GM21447 (cell line): ENCODE results near the gene CBLC.

Source experiments
- ATAC-seq: cut with Tn5 transposase; IDR thresholded peaks from one replicate; pipeline ENCODE4 v1.9.1; 2021; ENCODE audit not compliant: unreplicated experiment

CBLC gene, protein sequence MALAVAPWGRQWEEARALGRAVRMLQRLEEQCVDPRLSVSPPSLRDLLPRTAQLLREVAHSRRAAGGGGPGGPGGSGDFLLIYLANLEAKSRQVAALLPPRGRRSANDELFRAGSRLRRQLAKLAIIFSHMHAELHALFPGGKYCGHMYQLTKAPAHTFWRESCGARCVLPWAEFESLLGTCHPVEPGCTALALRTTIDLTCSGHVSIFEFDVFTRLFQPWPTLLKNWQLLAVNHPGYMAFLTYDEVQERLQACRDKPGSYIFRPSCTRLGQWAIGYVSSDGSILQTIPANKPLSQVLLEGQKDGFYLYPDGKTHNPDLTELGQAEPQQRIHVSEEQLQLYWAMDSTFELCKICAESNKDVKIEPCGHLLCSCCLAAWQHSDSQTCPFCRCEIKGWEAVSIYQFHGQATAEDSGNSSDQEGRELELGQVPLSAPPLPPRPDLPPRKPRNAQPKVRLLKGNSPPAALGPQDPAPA

DNA sequence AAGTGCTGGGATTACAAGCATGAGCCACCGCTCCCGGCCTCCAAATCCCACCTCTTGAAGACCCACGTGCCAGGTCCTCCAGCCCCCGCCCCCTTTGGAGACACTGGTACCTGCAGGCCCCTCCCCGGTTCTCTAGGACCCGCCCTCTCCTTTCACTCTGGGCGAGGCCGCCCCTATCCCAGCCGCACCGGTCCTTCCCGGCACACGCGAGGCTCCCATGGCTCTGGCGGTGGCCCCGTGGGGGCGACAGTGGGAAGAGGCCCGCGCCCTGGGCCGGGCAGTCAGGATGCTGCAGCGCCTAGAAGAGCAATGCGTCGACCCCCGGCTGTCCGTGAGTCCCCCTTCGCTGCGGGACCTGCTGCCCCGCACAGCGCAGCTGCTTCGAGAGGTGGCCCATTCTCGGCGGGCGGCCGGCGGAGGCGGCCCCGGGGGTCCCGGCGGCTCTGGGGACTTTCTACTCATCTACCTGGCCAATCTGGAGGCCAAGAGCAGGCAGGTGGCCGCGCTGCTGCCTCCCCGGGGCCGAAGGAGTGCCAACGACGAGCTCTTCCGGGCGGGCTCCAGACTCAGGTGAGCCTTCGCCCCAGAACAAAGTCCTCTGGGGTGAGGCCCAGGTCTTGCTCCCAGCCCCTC is at the start of gene CBLC:
Gene CBLC, plus strand, starts transcription at position 176 of the 633 bp plus-strand sequence. Its CDS starts 42 bp downstream, at position 218.
- ATAC-seq: no peak

DNA sequence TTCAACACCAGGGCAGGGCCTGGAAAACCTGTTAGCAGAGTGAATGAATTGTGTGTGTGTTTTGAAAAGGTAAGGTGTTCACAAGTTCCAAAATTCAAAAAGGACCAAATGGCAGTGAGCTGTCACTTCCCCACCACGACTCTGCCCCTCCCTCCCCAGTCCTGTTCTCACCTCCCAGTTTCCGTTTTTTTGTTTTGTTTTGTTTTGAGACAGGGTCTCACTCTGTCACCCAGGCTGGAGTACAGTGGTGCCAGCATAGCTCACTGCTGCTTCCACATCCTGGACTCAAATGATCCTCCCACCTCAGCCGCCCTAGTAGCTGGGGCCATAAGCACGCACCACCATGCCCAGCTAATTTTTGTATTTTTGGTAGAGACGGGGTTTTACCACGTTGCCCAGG is 49.5 kb upstream of the CBLC start:
- no peak for ATAC-seq

DNA sequence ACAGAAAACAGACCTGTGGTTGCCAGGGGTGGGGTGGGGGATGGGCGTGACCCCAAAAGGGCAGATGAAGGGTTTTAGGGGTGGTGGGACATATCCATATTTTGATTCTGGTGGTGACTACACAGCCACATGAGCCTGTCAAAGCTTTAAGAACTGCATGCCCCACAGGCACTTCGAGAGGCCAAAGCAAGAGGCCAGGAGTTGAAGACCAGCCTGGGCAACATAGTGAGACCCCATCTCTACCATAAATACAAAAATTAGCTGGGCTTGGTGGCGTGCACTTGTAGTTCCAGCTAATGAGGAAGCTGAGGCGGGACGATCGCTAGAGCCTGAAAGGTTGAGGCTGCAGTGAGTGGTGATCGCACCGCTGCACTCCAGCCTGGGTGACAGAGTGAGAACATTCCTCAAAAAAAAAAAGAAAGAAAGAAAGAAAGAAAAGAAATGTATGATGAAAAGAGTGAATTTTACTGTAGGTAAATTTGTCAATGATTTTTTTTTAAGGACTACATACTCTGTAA is 48.1 kb upstream of the CBLC start:
- ATAC-seq: no peak

DNA sequence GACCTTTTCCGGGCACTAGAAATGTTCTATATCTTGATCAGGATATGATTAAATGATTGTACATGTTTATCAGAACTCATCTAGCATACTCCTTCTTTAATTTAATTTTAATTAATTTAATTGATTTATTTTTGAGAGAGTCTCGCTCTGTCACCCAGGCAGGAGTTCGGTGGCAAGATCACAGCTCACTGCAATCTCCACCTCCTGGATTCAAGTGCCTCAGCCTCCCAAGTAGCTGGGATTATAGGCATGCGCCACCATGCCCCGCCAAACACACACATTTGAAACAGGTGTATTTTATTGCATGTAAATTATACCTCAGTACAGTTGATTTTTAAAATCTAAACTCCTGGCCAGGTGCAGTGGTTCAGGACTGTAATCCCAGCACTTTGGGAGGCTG is 46.6 kb upstream of the CBLC start:
- no peak for ATAC-seq

DNA sequence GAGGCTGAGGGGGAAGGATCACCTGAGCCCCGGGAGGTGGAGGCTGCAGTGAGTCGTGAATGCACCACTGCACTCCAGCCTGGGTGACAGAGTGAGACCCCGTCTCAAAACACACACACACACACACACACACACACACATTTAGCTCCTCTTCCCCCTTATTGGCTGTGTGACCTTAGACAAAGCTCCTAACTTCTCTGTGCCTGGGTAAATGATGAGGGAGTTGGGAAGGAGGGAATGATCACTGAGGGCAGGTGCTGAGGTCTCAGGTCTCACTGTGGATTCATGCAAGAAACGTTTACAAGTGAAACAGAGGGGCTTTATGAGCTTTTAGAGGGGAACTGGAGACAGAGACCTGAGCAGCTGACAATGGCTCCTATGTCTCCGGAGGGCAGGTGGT is 46.1 kb upstream of the CBLC start:
- no peak for ATAC-seq

DNA sequence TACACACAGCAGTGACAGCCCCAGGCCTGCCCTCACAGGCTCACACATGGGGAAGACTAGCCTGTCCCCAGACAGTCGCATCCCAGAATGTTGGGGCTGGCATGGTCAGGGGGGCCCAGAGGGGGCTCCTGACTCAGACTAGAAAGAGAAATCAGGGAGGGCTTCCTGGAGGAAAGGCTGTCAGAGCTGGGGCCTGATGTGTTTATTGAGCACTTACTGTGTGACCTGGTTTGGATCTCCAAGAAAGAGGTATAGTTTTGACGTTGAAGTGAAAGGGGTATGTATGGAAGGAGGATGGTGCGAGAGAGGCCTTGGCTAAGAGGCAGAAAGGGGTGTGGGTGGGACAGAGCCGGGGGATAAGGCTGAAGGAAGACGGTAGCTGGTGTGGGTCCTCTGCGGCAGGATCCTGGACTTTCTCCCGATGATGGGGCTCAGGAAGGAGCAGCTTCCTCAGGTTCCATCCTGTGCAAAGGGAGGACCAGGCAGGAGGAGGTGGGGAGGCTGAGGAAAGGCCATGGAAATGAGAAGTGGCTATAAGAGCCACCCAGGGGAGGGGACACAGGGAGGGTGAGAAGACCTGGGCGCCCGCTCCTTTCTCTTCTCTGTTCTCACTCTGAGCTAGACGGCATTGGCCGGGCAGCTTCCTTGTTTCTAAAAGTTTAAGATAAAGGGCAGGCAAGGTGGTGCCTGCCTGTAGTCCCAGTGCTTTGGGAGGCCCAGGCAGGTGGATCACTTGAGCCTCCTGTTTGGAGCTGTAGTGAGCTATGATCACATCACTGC is 45.3 kb upstream of the CBLC start:
- ATAC-seq: no peak

DNA sequence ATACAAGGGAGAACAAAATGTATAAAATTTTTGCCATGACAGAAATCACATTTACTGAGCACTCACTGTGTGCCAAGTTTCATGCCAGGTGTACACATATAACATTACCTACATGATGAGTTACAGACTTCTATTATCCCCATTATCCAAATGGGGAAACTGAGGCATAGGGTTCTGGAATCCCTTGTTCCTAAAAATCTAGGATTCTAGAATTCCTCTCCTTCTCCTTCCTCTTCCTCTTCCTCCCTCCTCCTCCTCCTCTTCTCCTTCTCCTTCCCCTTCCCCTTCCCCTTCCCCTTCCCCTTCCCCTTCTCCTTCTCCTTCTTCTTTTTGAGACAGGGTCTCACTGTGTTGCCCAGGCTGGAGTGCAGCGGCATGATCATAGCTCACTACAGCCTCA is 43.3 kb upstream of the CBLC start:
- no peak for ATAC-seq

DNA sequence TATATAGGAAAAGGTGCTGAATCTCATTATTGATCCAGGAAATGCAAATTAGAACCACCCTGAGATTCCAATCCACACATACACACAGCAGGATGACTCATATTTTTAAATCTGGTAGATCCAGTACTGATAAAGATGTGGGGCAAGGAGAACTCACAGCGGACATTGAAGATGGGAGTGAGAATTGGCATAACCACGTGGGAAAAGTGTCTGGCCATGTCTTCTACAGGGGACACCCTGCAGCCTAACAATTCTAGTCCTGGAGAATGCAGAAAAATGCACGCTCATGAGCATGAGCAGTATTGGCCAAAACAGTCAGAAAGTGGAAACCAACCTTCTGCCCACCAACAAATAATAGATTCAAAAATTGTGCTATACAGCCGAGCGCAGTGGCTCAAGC is 42.7 kb upstream of the CBLC start:
- no peak for ATAC-seq

DNA sequence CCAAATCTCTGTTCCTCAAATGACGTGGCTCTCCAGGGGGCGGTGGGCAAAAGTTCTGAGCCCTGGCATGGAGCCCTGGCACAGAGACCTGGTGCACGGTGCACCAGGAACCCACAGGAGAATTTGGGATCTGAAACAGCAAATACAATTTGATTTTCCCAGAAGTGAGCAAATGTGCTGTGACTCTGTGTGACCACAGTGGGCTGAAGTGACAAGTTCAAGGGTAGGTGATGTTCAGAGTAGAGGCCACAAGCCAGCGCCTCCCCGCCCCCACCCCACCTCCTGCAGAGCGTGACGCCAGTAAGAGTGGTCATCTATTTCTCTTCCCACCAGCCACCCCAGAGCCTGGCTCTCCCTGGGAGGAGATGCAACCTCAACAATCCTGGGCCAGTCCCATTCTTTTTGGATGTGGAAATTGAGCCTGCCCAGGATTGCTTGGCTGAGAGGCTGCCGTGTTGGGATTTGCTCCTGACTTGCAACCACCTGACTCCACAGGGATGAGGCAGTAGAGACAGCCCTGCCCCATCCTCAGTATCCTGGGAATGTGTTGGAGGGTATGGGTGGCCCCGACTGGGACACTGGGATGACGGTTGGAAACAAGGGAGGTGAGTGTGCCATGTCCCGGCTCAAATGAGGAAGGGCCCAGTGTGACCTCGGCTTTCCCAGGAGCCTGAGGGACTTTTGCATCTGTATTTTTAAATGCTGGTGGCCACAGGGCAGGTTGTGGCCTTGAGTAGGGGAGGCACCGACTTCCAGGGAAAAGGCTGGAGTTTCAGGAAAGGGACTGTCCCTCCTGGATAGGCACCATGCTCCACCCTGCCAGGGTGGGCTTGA is 40.2 kb upstream of the CBLC start:
- ATAC-seq: no peak

DNA sequence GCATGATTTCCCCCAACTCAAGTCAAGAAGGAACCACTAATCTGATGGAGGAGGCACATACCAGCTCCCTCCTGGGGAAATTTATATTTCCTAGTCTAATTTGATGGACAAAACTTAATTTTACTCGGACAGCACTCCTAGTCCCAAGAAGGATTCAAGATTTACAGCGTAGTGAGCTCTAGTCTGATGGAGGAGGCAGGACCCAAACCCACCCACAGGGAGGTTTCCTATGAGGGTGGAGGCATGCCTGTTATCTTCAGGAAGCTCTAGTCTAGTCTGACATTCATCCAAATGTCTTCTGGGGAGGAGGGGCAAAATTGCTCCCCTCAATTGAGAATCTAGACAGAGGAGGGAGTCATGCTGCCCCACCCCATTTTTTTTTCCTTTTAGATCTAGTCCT is 39.6 kb upstream of the CBLC start:
- no peak for ATAC-seq

DNA sequence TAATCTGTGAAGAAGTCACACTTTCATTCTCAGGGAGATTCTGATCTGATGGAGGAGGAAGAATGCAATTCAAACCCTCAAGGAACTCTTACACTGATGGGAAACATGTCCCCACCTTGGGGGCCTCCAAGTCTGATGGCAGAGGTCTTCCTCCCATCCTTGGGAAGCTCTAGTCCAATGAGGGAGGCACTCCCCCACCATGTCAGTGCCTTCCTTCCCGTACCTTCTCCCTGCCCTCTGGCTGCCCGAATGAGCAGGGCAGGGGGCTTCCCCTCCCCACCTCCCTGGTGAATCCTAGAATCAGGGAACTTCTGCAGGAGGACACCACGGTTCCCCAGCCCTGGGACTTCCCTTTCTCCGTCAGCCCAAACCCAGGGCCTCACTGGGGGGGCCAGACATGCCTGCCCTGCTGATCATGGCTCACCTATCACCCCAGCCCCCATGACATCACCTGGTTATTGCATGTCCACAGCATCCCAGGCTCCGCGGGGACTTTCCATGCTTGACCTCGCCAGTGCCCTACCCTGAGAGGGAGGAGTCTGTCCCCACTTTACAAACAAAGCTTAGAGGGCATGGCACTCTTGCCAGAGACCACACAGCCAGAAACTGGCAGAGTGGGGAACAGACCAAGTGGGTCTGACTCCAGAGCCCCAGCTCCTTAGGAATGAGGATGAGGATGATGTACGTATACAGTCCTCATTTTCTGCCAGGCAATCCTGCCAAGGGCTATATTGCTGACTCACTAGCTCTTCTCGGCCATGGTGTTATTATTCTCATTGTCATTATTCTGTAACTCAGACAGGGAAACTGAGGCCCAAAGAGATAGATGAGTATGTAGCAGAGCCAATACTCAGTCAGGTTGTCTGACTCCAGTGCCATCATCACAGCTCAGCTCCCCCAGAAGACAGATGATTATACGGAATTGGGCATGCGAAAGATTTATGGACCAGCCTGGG is 38.8 kb upstream of the CBLC start:
- no peak for ATAC-seq

DNA sequence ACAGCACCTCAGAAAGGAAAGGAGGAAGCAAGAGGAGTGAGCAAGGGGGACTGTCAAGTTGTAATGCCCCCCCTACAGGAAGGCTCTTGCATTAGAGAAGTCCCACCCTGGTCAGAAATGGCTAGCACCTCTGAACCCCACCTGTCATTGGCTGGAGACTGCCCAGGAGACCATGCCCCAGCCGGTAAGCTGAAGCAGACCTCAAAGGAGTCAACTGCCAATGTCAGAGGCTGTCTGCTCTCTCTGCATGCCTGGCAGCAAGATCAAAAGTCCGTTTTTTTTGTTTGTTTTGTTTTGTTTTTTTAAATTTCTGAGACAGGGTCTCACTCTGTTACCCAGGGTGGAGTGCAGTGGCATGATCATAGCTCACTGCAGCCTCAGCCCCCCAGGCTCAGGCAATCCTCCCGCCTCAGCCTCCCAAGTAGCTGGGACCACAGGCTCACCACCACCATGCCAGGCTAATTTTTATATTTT is 37.3 kb upstream of the CBLC start:
- ATAC-seq: no peak

DNA sequence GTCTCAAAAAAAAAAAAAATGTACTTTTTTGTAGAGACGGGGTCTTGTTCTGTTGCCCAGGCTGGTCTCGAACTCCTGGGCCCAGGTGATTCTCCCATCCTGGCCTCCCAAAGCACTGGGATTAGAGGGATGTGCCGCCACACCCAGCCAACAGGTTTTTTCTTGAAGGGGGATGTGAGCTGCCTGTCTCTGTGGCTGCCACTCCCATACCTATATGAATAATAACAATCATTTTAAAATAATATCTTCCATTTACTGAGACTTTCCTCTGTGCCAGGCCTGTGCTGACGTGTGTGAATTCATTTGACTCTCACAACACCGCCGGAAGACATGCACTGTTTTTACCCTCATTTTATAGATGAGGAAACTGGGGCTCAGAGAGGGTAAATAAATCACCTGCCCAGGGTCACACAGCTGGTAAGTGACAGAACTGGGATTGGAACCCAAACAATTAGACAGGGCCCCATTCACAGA is 36.4 kb upstream of the CBLC start:
- no peak for ATAC-seq

DNA sequence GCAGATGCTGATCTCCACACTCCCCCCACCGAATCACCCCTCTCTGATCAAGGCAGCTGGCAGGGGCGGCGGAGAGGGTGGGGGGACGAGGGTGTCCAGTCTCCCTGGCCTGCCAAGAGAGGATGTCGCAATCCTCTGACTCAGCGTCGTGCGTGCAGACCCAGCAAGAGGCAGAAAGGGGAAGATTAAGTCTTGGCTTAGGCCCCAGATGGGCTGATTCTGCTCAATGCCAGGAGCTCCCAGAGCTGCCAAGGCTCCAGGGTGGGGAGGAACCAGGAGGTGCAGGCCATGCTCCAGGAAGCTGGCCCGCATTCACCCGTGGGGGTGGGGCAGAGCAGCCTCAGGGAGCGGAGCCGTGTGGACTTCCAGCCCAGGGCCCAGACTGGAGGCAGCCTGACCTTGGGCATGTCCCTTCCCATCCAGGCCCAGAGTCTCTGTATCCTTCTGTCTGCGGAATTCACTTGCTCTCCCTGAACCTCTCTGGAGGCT is 35.8 kb upstream of the CBLC start:
- ATAC-seq: no peak

DNA sequence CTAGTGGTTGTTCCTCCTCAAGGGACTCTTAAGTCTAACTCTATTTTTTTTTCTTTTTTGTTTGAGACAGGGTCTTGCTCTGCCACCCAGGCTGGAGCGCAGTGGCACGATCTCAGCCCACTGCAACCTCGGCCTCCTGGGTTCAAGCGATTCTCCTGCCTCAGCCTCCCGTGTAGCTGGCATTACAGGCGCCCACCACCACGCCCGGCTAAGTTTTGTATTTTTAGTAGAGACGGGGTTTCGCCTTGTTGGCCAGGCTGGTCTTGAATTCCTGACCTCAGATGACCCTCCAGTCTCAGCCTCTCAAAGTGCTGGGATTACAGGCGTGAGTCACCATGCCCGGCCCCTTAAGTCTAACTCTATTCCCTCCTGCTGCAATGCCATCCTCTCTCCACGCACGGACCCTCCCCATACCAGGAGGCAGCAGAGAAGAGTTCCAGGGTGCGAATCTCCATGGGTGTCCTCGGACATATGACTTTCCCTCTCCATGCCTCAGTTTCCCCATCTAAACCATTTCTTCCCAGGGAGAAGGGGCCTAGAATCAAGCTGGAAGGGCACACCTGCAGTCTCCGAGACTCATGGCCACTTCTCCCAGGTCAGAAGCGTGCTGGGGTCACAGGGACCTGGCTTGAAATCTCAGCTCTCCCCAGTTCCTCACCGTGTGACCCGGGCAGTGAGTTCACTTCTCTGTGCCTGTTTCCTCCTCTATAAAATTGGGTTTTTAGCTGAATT is 35.2 kb upstream of the CBLC start:
- ATAC-seq: no peak

DNA sequence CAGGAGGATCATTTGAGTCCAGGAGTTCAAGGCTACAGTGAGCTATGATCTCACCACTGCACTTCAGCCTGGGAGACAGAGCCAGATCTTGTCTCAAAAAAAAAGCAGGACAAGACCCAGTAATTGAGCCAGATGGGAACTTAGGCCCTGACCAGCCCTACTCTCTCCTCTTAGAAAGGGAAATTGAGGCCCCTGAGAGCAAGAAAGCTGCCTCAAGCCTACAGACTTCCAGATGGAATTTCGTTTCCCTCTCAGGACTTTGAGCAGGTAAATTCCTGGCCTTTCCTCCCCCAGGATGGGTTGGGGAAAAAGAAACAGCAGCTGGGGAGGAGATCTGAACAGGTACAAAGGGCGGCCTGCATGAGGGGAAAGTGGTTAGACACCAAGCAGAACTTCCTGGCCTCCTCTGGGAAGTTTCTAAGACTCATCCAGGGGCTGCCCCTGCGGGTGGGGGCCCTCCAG is 32.8 kb upstream of the CBLC start:
- ATAC-seq: no peak

DNA sequence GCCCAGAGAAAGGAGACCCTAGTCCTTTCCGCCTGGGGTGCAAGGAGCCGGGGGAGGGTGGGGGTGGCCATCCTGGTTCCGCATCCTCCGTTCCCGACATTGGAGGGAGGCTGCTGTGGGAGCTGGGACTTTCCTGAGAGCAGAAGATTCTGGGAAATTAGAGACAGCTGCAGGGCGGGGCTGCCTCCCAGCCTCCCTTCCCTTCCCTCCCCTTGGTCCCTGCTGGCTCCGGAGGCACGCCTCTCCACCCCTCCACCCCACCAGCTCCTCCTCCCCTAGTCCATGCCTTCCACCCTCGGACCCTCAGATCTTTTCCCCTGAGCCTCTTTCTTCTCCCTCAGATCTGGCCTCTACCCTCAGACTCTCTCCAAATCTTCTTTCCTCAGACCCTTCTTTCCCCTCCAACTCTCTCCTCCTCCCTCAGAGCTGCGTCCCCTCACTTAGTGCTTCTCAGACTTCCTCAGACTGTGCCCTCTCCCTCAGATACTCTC is 32.3 kb upstream of the CBLC start:
- no peak for ATAC-seq
